ENCODE measurements around the gene TSHZ1.

The TSHZ1 gene

DNA sequence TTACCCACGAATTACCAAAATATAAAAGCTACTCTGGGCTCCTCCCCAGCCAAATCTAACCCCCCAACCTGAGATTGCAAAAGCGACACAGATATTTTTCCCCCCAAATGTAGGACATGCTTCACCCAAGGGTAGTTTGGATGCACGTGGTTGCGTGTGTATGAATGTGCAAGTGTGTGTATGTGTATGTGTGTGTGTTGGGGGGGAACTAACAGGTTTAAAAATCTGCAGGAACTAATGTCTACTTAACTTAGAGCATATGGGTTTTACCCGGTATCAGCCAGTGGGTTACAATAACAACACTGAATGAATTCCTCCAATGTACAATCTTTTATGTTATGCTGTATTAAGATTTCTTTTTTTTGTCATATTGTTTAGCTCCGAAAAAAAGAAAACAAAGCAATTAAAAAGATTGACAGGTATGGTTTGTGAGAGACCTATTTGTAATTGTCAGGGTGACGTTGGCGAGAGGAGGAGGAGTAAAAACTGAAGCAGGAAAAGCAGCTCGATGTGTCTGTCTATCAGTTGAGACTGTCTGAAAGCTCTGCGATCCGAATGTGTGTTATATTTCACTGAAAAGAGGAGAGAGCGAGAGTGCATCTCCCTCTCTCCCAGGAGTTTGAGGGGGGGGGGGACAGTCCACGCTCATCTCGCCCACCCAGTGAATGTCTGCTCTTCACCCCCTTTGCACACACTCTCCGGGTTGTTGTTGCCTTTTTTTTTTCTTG is at the start of gene TSHZ1:
Gene TSHZ1, plus strand, starts transcription at position 524 of the 728 bp plus-strand sequence. CDS start 1,080 bp downstream, outside the sequence.
- DNase-seq, result peak; percentile 80

DNA sequence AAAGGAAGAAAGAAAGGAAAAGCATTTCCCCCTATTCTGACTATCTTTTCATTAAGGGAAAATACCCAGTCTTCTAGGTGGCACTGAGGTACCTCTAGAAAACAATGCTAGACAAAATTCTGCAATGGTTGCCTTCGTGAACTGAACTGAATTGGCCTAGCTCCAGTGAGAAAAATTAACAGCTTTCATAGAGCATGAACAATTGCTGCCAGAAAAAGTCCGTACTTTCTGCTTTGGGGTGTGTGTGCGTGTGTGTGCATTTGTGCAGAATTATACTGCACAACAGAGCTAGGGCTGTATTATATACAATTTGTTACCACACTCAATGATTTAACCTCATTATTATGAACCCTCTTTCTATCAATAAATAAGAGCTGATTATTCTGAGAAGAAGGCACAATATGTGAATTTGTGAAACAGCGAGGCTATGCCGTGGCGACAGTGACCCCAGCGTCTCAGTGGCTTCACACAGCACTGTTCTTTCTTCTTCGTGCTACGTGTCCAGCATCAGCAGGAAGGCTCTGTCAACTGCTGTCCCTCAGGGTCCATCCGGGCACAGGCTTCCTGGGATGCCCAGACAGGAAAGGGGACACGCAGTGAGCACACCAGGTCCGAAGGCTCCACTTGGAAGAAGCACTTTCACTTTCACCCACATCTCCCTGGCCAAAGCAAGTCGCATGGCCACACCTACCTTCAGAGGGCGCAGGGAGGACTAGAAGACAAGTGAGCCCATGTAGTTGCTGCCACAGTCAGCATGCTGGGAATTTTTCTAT is 49.2 kb upstream of the TSHZ1 start:
- DNase-seq, result peak; percentile 49

- no peak for DNase-seq
Measured at GRCh38 chr18:75162467-75162866, 48.1 kb upstream of the TSHZ1 start.

GRCh38 chr18:75162978-75163377 is 47.6 kb upstream of the TSHZ1 start:
- no peak for DNase-seq

GRCh38 chr18:75163736-75164135 is 46.9 kb upstream of the TSHZ1 start:
- no peak for DNase-seq

DNA sequence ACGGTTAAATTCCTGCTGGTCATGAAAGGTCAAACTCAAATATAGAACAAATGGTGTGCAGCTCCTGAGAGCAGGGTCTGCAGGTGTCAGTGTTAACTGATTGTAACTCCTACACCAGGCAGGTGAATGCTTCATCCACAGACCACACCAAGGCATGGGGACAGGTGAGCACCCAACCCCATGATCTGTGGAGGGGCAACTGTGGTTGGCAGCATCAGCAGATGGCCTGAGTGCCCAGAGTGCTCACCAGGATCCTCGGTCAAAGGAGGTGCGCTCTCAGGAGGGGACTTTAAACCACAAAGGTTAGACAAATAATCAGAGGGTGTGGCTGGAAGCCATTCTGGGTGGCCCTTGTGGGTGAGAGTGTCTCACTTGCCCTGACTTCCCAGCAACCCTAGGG is 46.1 kb upstream of the TSHZ1 start:
- no peak for DNase-seq

DNA sequence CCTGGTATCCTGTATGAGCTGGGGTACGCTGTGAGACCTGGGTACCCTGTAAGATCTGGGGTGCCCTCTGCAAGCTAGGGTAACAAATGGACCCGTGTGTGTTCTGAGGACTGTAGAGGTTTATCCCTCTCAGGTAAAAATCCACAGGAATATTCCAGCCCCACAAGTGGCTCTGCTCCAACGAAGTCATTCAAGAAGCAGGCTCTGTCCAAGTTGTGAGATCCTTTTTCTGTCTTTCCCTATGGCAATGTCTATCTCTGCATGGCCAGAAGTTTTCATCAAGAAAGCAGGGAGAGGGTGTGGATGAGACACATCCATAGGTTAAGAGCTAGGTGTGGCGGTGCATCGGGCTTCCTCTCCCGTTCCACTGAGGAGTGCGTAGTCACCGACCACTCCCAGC is 44.7 kb upstream of the TSHZ1 start:
- no peak for DNase-seq

GRCh38 chr18:75167137-75167536 is 43.5 kb upstream of the TSHZ1 start:
- no peak for DNase-seq

- no peak for DNase-seq
Measured at GRCh38 chr18:75167759-75168618, 42.6 kb upstream of the TSHZ1 start.

GRCh38 chr18:75168619-75169018 is 42.0 kb upstream of the TSHZ1 start:
- DNase-seq, result no peak

DNA sequence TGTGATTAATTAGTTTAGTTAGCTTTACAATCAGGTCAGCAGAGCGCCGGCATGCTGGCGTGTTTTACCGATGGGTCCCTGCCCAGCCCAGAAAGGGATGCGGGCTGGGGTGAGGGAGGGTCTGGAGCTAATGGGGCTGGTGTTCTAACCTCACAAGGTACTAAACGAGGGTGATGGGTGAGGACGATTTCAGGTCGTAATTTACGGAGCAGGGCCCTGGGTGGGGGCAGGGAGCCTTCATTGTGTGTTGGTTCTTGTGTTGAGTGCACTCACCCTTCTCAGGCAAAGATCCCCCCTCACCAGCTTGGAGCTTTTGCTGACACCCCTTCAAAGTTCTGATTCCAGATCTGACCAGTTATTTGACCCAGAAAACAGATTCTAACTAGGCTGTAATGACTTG is 41.2 kb upstream of the TSHZ1 start:
- DNase-seq, result no peak

DNA sequence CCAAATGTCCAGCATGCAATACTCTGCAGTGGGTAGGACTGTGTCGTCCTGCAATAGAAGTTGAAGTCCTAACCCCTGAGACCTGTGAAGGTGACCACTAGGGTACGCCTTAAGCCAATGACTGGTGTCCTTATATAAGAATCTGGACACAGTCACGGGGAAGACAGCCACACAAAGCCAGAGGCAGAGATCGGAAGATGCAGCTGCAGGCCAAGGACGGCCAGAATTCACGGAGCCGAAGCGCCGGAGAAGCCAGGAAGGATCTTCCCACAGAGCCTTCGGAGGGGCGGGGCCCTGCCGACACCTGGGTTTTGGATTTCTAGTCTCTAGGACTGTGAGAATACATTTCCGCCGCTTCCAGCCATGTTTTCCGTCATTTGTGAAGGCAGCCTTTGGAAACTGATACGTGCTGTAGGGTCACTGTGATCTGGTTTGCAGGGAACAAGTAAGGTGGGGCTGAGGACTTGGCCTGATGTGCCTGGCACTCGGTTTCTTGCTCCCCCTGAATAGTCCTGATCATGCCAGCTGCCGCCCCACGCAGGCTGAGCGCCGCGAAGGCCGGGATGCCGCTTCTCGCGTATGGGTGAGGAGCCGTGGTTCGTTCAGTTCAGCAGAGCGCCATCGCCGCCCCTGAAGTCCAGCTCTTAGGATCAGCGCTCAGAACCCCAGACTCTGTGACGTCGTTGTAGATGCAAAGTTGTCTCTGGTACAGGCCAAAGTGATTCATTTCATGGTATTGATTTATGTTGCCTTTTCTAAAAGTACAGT is 40.4 kb upstream of the TSHZ1 start:
- DNase-seq, result no peak

GRCh38 chr18:75170916-75171315 is 39.7 kb upstream of the TSHZ1 start:
- no peak for DNase-seq

- DNase-seq, result no peak
Measured at GRCh38 chr18:75172299-75173124, 38.1 kb upstream of the TSHZ1 start.

DNA sequence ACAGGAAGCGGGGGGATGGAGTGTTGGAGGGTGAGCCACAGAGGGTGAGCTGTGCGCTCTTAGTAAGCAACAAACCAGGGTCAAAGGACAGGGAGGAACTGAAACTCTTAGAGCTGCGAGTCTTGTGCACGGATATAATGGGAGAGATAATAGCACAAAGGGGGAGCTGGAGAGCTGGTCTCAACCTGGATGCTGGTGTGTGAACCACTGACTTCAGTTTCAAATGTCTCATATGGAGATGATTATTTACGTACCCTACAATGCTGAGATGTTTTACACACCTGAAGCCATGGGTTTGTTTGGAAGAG is 37.5 kb upstream of the TSHZ1 start:
- DNase-seq, result no peak

GRCh38 chr18:75173738-75174137 is 36.9 kb upstream of the TSHZ1 start:
- DNase-seq, result no peak

DNA sequence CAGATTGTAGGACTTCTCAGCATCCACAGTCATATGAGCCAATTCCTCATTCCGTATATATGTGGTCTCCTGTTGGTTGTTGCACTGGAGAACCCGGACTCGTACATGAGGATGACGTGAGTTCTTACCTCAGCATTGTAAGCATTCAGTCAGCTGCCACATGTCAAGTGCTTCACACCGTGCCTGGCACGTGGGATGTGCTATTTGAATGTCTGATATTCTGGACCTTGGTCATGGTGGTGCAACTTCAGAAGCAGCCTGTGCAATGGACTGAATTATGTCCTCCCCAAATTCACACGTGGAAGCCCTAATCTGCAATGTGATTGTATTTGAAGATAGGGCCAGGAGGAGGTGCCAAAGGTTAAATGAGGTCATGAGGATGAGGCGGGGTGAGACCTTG is 33.7 kb upstream of the TSHZ1 start:
- no peak for DNase-seq

- DNase-seq, result no peak
Measured at GRCh38 chr18:75178376-75178775, 32.2 kb upstream of the TSHZ1 start.

DNA sequence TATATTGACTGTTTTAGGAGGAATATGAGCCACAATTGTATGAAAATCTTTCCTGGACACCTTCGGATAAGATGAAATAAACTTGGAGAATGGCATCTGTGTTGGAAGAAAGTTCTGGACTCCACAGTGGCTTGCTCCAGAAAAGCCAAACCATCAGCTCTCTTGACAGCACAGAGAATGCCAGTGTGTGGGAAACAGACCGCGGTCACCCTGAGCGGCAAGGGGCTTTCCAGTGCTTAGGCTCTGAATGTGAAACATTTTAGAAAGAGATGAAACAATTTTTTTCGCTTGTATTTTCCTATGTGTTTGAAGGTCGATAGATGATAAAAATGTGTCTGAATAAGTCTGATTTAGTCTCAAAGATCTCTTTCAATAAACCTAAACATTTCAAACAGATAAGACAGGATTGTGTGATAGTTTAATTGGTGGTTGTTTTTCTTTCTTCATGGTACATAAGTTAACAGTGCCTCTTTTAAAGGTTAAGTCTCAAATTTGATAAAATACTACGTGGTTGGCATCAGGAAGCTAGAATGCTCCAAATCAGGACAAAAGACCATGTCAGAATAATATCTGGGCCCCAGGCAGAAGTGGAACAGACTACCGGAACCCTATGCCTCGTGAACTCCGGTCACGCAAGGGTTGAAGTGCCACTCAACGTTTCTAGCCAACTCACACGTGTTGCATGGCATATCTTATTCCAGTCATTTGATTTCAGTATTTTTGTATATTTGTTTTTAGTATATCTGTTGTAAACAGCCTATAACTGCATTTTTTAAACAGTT is 30.6 kb upstream of the TSHZ1 start:
- no peak for DNase-seq

DNA sequence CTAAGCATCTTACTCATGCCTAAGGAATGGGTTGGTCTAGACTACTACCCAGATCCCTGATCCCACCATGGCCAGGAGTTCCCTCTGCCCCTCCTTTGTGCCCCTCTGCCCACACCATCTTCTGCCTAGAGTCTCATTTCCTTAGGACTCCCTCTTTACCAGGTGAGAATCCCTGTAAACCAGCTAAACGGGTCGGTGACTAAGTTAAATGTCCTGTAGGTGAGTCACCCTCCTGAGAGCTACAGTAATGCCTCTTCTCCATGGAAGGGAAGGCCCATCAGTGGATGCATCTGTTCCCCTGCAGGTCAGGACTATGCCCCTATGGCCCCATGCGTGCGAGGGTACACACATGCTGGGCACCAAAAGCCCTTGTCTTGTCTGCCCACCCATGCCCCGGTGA is 27.1 kb upstream of the TSHZ1 start:
- no peak for DNase-seq

DNA sequence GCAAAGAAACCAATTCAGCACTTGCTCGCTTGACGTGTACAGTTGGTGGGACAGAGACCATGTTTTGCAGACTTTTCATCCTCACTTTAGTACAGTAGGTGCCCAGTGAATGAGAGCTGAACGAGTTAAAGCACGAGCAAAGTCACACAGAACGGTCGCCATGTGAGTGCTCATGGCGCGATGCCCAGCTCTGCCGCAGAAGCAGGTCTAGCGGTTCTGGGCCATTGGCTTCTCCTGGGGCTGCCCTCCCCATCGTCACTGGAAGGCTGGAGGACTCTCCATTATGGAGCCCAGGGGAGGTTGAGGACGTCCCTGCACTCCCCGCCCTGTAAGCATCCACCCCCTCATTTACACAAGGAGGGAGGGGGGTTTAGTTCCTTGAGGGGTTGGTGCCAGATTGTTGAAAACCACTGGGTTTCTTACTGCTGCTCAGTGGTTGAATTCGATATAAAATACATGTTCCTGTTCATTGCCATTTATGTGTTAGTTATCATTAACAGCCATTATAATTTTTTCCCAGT is 26.6 kb upstream of the TSHZ1 start:
- DNase-seq, result no peak
